ENCODE data around the gene SPIRE2. TPM values are rescaled to one million over a fixed set of nuclear protein-coding genes. Genes with fewer than 3 reads are reported as not detected.
"Not testable (repeated sequence)": the region's sequence is repeated elsewhere in the genome, so short reads cannot be mapped to it uniquely, and the experiment has no call there.

The SPIRE2 gene
- total RNA-seq, 2 donors from 2014 or later: 70.2 to 97.7 TPM

DNA sequence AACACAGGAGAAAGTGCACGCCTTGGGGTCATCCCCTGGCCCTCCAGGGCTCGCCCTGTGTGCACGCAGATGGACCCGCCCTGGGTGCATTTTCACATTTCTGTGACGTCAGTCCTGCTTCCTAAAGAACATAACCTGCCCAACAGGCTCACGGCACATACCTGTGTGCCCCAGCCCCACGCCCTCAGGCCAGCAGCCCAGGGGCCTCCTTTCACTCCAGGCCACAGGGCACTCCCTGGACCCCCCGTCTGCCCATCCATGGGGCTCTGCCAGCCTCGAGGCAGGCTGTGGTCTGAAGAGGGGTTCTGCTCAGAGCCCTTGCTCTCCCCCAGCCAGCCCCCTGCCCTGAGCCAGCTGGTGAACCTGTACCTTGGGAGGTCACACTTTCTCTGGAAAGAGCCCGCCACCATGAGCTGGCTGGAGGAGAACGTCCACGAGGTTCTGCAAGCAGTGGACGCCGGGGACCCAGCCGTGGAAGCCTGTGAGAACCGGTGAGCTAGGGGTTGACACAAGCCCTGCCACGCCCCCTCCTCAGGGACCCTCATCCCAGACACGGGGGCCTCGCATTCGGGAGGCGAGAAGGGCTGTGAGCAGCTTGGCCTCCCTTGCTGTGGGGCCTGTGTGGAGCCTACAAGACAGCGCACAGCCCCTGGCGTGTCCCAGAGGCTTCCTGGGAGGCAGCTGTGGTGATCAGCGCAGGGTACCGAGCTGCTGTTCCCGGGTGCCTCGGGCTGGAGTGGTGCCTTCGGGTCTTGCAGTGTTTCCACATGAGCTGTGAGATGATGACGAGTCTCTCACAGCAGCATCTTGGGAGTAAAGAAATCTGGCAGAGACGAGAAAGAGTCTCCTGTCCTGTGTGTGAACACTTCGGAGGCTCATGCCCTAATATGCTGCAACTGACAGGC, 76.6 kb downstream of the SPIRE2 start:
- intact Hi-C loops (cut with DNase I, micrococcal nuclease): no loop called here
- peak; percentile 17 for ATAC-seq
- DNase-seq: no peak

DNA sequence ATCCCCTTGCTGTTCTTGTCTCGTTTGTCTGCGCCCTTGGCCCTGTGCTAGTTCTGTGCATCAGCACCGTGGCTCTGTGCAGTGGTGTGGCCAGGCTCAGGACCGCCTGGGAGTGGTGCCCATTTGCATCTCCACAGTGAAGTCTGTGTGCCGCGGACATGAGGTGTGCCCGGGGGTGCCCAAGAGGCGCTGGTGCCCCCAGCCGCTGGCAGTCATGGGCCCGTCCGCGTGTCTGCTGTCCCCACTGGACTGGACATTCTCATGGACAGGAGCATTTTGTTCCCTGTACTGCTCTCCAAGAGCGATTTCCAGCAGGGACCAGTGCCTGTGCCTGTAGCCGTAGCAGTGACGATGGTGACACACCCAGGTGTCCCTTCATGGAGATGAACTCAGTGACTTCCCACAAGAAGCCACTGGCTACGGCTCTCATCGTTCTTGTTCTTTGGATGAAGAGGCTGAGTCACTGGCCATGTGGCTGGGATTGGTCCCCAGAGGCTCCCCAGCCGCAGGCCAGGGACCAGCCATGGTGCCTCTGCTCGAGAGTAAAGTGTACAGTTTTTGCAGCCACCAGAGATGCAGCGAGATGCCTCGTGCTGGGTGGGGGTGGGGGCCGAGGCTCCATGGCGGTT, 77.3 kb downstream of the SPIRE2 start:
- intact Hi-C loops (cut with DNase I, micrococcal nuclease): no loop called here
- DNase-seq: no peak
- no peak for ATAC-seq

DNA sequence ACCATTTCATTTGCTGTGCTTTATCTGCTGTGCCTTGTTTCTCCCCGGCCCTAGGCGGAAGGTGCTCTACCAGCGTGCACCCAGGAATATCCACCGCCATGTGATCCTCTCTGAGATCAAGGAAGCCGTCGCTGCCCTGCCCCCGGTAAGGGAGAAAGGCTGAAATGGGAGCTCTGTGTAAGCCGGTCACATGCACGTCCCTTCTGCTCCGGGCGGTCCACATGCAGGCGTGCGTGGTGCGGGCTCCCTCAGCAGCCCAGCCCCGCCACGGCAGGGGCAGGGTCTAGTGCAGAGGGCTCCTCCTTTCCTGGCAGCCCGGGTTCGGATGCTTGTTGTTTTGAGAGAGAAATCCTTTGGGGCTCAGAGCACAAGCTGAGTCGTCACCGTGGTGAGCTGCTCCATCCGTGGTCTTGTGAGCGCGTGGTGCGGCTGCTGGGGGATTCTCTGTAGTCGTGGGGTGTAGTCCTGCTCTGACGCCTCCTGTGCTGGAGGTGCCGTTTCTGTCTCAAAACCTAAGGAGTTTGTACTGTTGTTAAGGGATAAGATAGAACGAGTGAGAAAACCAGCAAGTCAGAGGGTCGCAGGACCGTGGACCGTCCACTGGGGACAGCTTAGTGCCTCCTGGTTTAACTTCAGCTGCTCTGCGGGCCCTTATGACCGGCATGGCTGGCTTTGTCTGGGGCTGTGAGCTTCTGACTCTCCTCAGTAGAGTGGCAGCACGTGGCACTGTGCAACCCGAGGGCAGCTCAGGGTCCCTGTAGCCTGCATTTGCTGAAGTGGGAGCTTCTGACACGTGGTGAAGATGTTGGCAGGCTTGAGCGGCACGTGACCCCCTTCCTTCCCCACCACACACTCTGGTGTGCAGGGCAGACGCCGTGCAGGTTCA, 78.1 kb downstream of the SPIRE2 start:
- ATAC-seq (no peak), DNase-seq (no peak)
- intact Hi-C loops (cut with DNase I, micrococcal nuclease): no loop called here

DNA sequence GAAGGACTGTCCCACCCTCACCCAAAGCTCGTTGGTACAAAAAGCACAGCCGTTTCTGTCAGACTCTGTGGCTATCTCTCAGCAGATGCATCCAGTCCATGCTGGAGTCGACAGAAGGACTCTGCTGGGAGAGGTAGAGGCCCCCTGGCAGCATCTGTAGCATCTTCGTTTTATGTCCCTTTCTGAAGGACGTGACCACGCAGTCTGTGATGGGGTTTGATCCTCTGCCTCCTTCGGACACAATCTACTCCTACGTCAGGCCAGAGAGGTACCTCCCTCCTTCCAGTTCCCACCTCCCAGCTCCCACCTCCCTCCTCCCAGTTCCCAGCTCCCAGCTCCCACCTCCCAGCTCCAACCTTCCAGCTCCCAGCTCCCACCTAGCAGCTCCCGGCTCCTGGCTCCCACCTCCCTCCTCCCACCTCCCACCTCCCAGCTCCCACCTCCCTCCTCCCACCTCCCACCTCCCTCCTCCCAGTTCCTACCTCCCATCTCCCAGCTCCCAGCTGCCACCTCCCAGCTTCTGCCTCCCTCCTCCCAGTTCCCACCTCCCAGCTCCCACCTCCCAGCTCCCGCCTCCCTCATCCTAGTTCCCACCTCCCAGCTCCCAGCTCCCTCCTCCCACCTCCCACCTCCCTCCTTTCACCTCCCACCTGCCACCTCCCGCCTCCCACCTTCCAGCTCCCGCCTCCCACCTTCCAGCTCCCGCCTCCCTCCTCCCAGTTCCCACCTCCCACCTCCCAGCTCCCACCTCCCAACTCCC, 79.0 kb downstream of the SPIRE2 start:
- DNase-seq (no peak), ATAC-seq (no peak)
- intact Hi-C loops (cut with DNase I, micrococcal nuclease): no loop called here

DNA sequence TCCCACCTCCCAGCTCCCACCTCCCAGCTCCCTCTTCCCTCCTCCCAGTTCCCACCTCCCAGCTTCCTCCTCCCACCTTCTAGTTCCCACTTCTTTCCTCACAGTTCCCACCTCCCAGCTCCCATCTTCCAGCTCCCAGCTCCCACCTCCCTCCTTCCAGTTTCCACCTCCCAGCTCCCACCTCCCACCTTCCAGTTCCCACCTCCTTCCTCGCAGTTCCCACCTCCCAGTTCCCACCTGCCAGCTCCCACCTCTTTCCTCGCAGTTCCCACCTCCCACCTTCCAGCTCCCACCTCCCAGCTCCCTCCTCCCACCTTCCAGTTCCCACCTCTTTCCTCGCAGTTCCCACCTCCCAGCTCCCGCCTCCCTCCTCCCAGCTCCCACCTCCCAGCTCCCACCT, 80.0 kb downstream of the SPIRE2 start:
- ATAC-seq (no peak), DNase-seq (no peak)
- intact Hi-C loops (cut with DNase I, micrococcal nuclease): no loop called here

DNA sequence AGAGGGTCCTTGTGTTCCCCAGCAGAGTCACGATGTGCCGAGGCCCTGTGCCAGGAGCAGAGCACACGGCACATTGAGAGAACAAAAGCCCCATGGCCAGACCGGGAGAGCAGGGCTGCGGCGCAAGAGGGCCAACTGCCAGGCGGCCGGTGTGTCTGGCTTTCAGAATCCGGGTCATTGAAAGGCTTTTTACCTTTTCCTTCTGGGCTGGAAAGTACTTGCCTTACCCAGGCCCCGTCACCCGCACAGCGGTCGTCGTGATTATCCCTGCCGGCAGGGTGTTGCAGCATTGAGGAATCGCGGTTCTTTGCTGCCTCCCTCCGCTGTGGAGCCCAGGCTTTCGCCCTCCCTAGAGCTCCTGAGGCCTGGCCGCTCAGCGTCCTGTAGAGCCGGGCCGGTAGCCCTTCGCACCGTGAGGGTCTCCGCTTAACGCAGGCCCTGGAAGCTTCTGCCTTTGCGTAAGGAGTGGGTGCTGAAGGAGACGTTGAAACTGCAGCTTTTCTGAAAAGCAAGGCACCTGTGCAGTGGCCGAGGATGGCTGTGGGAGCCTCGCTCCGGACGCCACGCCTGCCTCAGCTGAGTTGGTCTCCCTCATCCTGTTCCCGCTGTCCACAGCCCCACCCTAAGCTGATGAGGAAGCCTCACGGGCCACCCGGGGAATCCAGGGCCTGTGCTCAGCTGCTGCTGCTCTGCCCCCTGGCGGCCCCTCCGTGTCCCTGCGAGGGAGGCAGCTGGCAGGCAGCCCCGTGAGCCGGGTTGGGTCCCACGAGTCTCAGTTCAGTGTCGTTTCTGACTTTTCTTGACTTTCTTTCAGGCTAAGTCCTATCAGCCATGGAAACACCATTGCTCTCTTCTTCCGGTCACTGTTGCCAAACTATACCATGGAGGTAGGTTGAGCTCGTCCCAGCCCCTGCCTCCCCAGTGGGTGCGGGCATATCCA, 81.8 kb downstream of the SPIRE2 start:
- intact Hi-C loops (cut with DNase I, micrococcal nuclease): no loop called here
- ATAC-seq (peak; percentile 90), DNase-seq (peak; percentile 77 to 84)

DNA sequence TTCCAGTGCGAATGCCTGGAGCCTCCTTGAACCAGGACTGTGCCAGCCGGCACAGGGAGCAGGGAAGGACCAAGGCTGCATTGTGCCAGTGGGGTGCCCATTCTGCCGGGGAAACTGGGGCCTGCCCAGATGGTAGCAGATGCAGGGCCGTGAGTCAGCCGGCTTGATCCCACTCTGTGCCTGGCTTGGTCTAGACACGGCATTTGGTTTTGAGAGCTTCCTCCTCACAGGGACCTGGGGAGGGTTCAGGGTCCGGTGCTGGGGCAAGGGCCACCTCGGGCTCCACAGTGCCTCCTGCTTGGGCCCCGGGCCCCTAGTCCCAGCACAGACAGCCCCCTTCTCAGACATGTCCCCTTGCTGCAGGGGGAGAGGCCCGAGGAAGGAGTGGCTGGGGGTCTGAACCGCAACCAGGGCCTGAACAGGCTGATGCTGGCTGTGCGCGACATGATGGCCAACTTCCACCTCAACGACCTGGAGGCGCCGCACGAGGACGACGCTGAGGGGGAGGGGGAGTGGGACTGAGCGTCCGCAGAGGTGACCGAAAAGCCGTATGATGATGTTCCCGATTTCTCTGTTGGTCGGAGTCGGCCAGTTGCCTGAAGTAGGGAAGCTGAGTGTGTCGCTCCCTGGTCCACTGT, 82.6 kb downstream of the SPIRE2 start:
- ATAC-seq: peak; percentile 6
- DNase-seq: no peak
- intact Hi-C loops (cut with DNase I, micrococcal nuclease): no loop called here

DNA sequence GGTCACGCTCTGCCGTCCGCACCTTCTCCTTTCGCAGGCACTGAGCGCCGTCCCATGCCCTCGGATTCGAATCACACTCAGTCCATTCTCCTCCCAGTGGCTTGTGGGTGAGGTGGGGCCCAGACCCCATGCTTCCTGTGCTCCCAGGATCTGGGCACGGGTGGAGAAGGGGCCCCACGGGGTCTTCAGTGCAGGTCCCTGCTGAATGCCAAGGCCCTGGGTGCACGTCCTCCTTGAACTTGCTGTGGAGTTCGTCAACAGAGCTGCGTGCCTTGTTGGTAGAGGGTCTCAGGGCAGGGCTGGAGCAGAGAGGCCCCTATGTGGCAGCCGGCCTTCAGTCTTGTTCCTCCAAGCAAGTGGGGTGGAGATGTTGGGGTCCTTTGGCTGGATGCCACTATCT, 83.1 kb downstream of the SPIRE2 start:
- ATAC-seq: no peak
- DNase-seq: no peak
- intact Hi-C loops (cut with DNase I, micrococcal nuclease): no loop called here

DNA sequence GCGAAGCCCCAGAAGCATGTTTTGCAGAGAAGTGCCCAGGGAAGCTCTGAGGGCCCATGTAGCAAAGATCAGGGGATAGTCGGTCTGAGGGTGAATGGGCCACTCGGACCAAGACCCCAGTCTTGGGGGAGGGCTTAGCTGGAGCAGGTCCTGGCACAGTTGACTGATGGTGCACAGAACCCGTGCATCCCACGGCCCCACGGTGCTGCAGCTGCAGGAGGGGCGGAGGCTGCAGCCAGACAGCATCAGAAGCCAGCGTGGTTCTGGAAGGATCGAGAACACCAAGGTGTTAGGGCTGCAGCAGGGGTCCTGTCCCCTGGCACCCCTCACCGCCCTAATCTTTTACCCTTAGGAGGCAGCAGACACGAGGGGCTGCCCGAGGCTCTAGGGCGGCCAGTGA, 83.9 kb downstream of the SPIRE2 start:
- intact Hi-C loops (cut with DNase I, micrococcal nuclease): no loop called here
- ATAC-seq (no peak), DNase-seq (no peak)

DNA sequence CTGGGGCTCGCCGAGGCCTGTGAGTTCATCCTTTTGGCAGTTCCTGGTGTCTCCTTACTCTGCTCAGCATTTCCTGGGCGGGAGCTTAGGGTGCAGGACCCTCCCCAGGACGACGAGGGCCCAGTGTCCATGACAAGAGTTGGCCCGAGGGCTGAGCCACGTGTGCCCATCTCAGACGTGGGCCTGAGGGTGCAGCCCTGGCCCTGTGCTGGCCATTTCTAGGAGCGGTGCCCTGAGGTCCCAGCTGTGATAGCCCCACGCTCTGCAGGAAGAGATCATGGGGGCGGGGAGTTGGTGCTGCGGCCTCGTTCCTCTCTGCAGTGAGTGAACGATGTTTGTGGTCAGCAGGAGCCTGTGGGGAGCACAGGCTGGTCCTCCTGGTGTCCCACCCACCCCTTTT, 84.4 kb downstream of the SPIRE2 start:
- intact Hi-C loops (cut with DNase I, micrococcal nuclease): no loop called here
- ATAC-seq: no peak
- DNase-seq: no peak

DNA sequence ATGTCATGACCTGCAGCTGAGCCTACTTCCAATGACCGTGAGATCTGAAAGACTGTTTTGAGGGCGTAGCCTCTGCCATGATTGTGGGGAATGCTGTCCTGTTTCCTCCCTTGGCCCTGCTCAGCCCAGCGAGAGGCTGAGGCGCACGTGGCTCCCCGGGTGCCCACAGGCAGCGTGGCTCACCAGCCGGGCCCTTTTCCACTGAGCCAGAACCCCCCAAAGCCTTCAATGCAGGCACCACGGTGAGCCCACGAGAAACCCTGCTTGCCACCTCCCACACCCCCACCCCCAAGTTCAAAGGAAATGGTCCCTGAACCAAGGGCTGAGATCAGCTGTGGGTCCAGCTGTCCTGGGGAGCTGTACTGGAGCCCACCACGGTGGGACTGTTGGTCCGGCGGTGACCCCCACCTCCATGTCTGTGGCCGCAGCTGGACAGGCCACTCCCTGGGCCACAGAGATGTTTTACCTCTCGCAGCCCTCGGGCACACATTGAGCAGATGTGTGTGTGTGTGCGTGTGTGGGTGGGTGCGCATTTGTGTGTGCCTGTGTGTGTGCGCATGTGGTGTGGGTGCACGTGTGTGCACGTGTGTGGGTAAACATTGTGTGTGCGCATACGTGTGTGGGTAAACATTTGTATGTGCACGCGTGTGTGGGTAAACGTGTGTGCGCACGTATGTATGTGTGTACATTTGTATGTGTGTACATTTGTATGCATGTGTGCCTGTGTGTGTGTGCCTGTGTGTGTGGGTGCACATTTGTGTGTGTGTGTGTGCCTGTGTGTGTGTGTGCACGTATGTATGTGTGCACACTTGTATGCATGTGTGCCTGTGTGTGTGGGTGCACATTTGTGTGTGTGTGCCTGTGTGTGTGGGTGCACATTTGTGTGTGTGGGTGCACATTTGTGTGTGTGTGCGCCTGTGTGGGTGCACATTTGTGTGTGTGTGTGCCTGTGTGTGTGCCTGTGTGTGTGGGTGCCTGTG, 85.4 kb downstream of the SPIRE2 start:
- intact Hi-C loops (cut with DNase I, micrococcal nuclease): no loop called here
- ATAC-seq: no peak
- DNase-seq: no peak

DNA sequence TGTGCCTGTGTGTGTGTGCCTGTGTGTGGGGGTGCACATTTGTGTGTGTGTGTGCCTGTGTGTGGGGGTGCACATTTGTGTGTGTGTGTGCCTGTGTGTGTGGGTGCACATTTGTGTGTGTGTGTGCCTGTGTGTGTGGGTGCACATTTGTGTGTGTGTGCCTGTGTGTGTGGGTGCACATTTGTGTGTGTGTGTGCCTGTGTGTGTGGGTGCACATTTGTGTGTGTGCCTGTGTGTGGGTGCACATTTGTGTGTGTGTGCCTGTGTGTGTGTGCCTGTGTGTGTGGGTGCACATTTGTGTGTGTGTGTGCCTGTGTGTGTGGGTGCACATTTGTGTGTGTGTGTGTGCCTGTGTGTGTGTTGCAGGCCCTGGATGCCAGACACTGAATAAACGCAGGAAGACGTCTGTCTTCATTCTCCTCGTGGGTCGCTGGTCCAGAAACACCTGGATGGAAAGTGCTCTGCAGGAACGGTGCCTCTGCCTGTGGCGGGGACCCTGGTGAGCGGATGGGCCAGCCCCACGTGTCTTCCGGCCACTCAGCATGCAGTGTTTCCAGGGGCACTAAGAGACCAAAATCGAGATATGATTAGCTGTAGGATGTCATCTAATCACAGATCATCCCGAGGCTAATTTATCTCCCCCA, 86.5 kb downstream of the SPIRE2 start:
- DNase-seq; intact Hi-C loops (cut with DNase I, micrococcal nuclease); ATAC-seq: not testable (repeated sequence)

DNA sequence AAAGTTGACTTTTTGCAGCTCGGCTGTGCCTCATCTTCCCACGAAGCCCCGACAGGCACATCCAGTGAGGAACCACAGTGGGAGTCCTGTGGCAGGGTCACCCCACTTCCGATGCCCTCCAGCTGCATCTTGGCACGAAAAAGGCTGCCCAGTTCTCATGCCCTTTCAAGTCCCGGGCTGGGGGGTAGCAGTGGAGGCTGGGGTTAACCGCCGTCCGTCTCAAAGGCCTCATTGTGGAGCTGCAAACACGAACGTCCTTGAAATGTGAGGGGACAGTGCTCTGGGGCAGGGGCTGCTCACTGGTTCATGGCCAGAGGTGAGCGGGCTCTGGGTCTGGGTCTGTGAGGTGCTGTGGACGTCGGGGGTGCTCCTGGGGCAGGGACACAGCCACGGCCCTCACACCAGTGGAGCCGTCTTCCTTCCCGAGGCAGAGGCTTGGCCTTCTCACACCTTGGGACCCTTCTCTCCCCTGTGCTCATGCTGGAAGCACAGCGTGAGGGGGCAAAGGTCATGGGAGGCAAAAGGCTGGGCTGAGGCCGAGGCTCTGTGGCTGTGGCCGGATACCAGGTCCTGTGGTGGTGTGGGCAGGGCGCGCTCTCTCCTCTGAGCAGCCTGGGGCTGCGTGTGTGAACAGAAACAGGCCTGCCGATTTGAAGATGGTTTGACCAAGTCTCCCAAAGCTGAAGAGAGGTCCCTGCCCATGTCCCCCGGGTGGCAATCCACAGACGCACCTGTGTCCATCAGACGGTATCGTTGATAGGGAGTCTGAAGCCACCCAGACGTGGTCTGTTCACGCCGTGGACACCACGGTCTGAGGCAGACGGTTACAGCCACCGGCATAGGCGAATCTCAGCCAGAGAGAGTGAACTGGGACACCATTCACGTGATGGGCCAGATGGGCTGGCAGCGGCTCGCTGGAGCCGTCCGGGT, 87.3 kb downstream of the SPIRE2 start:
- intact Hi-C loops (cut with DNase I, micrococcal nuclease): no loop called here
- no peak for ATAC-seq
- no peak for DNase-seq

DNA sequence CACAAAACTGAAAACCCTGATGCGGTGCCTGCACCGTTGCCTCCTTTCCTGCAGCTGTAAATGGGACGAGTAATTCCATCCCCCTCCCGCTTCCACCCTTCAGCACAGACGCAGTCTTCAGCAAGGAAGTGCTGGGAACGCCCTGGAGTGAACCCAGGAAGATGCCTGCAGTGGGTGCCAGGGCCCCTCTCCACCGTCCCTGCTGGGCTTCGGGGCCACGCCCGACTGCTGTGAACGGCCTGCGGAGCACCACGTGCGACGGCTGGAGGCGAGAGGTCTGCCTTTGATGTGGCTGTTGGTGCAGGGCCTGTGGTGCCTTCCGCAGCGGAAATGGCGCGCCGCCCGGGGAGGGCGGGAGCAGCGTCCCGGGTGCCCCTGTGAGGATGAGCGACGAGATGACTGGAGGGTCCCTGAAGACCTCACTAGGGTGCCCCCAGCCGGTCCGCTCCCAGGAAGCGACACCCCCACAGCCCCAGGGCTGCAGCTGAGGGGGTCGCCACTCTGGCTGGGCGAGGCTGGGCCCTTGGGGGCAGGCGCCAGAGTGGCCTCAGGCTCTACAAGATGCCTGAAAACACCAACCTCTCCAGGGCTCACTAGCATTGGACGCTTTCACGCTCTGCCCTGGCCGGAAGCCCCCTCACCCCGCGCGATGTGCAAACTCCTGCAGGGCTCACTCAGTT, 89.6 kb downstream of the SPIRE2 start:
- intact Hi-C loops (cut with DNase I, micrococcal nuclease): no loop called here

More for the DNA sequence above, 89.6 kb downstream of the SPIRE2 start:
- peak; percentile 87 to 92 for DNase-seq
- ATAC-seq: peak; percentile 90

Measured in left colon (tissue), 2 donors.